ENCODE results near the gene ADCY5. TPM values are rescaled to one million over a fixed set of nuclear protein-coding genes. Genes with fewer than 3 reads are reported as not detected.
A peak's percentile ranks its signal among the peaks of the same experiment; 100 is the strongest.

Gene ADCY5
- total RNA-seq, 4 donors from 2014 or later = 3.5 to 44.6 (median 14.5) TPM

- Histone ChIP-seq H3K27me3 (no peaks in the 10 kb centered on the region), H3K4me1 (peaks cover 0 to 32% (median 0%) of the 10 kb centered on the region in 4 donors), H3K36me3 (no peaks in the 10 kb centered on the region), H3K4me3 (no peak overlapping the region), H3K9me3 (no peaks in the 10 kb centered on the region), H3K27ac (peak overlapping the region in 2 of 4 donors; percentile 4 to 65)
- no peak for TF ChIP-seq POLR2A (IDR thresholded peaks at IDR 0.05)
- no peak for TF ChIP-seq CTCF (IDR thresholded peaks at IDR 0.05)
- no peak for DNase-seq
Observed at GRCh38 chr3:123432832-123433523, 15.9 kb downstream of the ADCY5 start.

- DNase-seq = peak in 1 of 3 donors; percentile 65
- Histone ChIP-seq H3K27ac (peak overlapping the region in 2 of 4 donors; percentile 65 to 71), H3K27me3 (no peaks in the 10 kb centered on the region), H3K36me3 (no peaks in the 10 kb centered on the region), H3K4me3 (peak overlapping the region in 1 of 4 donors; percentile 13), H3K4me1 (peaks cover 0 to 32% (median 0%) of the 10 kb centered on the region in 4 donors), H3K9me3 (no peaks in the 10 kb centered on the region)
- no peak for TF ChIP-seq CTCF (IDR thresholded peaks at IDR 0.05)
- no peak for TF ChIP-seq POLR2A (IDR thresholded peaks at IDR 0.05)
Observed at GRCh38 chr3:123431658-123432324, 17.1 kb downstream of the ADCY5 start.

- Histone ChIP-seq H3K27me3 (no peaks in the 10 kb centered on the region), H3K36me3 (no peaks in the 10 kb centered on the region), H3K27ac (peak overlapping the region in 2 of 4 donors; percentile 5 to 71), H3K9me3 (no peaks in the 10 kb centered on the region), H3K4me3 (no peak overlapping the region), H3K4me1 (peaks cover 0 to 32% (median 0%) of the 10 kb centered on the region in 4 donors)
- no peak for DNase-seq
- no peak for TF ChIP-seq CTCF (IDR thresholded peaks at IDR 0.05)
- no peak for TF ChIP-seq POLR2A (IDR thresholded peaks at IDR 0.05)
Observed at GRCh38 chr3:123431007-123431657, 17.8 kb downstream of the ADCY5 start.

GRCh38 chr3:123430266-123430665 is 18.6 kb downstream of the ADCY5 start:
- no peaks in the 10 kb centered on the region for H3K27me3 ChIP-seq
- no peak for DNase-seq
- TF ChIP-seq CTCF (IDR thresholded peaks at IDR 0.05) (no peak), POLR2A (IDR thresholded peaks at IDR 0.05) (no peak)
- H3K27ac ChIP-seq = no peak overlapping the region
- H3K4me1 ChIP-seq = peaks cover 0 to 39% (median 0%) of the 10 kb centered on the region in 4 donors
- H3K36me3 ChIP-seq = no peaks in the 10 kb centered on the region
- H3K9me3 ChIP-seq = no peaks in the 10 kb centered on the region
- no peak overlapping the region for H3K4me3 ChIP-seq

- TF ChIP-seq CTCF (IDR thresholded peaks at IDR 0.05) (no peak), POLR2A (IDR thresholded peaks at IDR 0.05) (no peak)
- Histone ChIP-seq H3K4me3 (no peak overlapping the region), H3K27ac (no peak overlapping the region), H3K9me3 (no peaks in the 10 kb centered on the region), H3K4me1 (peaks cover 0 to 46% (median 0%) of the 10 kb centered on the region in 4 donors), H3K27me3 (no peaks in the 10 kb centered on the region), H3K36me3 (no peaks in the 10 kb centered on the region)
- no peak for DNase-seq
Observed at GRCh38 chr3:123429362-123430125, 19.3 kb downstream of the ADCY5 start.

All from Peyer's patch (tissue), 4 donors.